ENCODE data around the gene CLEC5A.

The CLEC5A gene

GRCh38 chr7:141949911-141950310, 3.1 kb upstream of the CLEC5A start:
- no peak overlapping the region for H3K27ac ChIP-seq (ENCODE audit: low read depth, low read length)
- no peak overlapping the region for H3K9ac ChIP-seq (ENCODE audit: low read length in 5 of 5)
- no peaks in the 10 kb centered on the region for H3K9me3 ChIP-seq (ENCODE audit: control insufficient read depth in 5 of 5, low read length in 5 of 5)
- no peak overlapping the region for H3K4me3 ChIP-seq (ENCODE audit: low read depth in 1 of 5, low read length in 5 of 5)
- no peaks in the 10 kb centered on the region for H3K4me1 ChIP-seq (ENCODE audit: control insufficient read depth in 5 of 5, insufficient read depth in 5 of 5, low read length in 5 of 5)
- no peaks in the 10 kb centered on the region for H3K36me3 ChIP-seq (ENCODE audit: control insufficient read depth in 5 of 5, insufficient read depth in 5 of 5, low read length in 5 of 5)
- no peaks in the 10 kb centered on the region for H3K27me3 ChIP-seq (ENCODE audit: control insufficient read depth in 5 of 5, insufficient read depth in 4 of 5, low read length in 5 of 5)

DNA sequence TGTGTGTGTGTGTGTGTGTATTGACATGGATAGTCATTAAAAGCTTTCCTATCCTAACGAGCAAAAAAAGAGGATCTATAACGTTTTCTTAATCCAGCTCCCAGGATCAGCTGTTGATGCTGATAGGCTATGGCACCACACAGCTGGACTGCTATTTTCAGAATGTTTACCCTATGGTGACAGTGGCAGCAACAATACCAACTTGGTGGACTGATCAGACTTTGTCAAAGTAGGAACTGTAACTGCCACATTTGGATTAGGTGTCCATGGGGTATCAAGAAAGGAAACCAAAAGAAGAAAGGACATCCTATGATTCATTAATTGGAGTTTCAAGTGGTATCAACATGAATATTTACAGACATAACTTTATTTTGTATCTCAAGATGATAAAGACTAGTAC, 2.7 kb upstream of the CLEC5A start:
- H3K9me3 ChIP-seq (ENCODE audit: control insufficient read depth in 5 of 5, low read length in 5 of 5) = no peaks in the 10 kb centered on the region
- no peaks in the 10 kb centered on the region for H3K36me3 ChIP-seq (ENCODE audit: control insufficient read depth in 5 of 5, insufficient read depth in 5 of 5, low read length in 5 of 5)
- no peak overlapping the region for H3K27ac ChIP-seq (ENCODE audit: low read depth, low read length)

DNA sequence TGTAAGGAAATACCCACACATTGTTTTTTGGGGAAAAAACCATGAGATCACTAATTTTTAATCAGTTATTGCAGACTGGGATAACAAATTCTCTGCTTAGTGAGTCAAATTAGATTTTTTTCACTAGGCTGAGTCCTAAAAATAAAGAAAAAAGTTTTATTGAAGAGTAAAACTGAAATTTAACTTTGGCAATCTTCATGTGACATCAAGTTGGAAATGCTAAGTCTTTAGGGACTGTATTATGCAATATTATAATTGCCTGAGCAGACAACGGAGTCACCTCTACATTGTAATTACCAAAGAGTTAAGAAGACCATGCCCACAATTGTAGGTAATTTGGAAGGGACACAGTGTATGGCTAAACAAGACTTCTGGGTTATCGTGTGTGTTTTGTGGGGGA, 2.2 kb upstream of the CLEC5A start:
- Histone ChIP-seq H3K9me3 (ENCODE audit: control insufficient read depth in 5 of 5, low read length in 5 of 5) (no peaks in the 10 kb centered on the region), H3K36me3 (ENCODE audit: control insufficient read depth in 5 of 5, insufficient read depth in 5 of 5, low read length in 5 of 5) (no peaks in the 10 kb centered on the region), H3K9ac (ENCODE audit: low read length in 5 of 5) (no peak overlapping the region), H3K27ac (ENCODE audit: low read depth, low read length) (no peak overlapping the region), H3K27me3 (ENCODE audit: control insufficient read depth in 5 of 5, insufficient read depth in 4 of 5, low read length in 5 of 5) (no peaks in the 10 kb centered on the region), H3K4me3 (ENCODE audit: low read depth in 1 of 5, low read length in 5 of 5) (no peak overlapping the region), H3K4me1 (ENCODE audit: control insufficient read depth in 5 of 5, insufficient read depth in 5 of 5, low read length in 5 of 5) (no peaks in the 10 kb centered on the region)

More for the DNA sequence above, 2.7 kb upstream of the CLEC5A start:
- Histone ChIP-seq H3K27me3 (ENCODE audit: control insufficient read depth in 5 of 5, insufficient read depth in 4 of 5, low read length in 5 of 5) (no peaks in the 10 kb centered on the region), H3K4me3 (ENCODE audit: low read depth in 1 of 5, low read length in 5 of 5) (no peak overlapping the region), H3K9ac (ENCODE audit: low read length in 5 of 5) (no peak overlapping the region), H3K4me1 (ENCODE audit: control insufficient read depth in 5 of 5, insufficient read depth in 5 of 5, low read length in 5 of 5) (no peaks in the 10 kb centered on the region)

- Histone ChIP-seq H3K4me3 (ENCODE audit: low read depth in 1 of 5, low read length in 5 of 5) (no peak overlapping the region), H3K9me3 (ENCODE audit: control insufficient read depth in 5 of 5, low read length in 5 of 5) (peaks cover 0 to 14% (median 6%) of the 10 kb centered on the region in 5 donors), H3K27me3 (ENCODE audit: control insufficient read depth in 5 of 5, insufficient read depth in 4 of 5, low read length in 5 of 5) (no peaks in the 10 kb centered on the region), H3K9ac (ENCODE audit: low read length in 5 of 5) (no peak overlapping the region), H3K4me1 (ENCODE audit: control insufficient read depth in 5 of 5, insufficient read depth in 5 of 5, low read length in 5 of 5) (no peaks in the 10 kb centered on the region), H3K27ac (ENCODE audit: low read depth, low read length) (no peak overlapping the region), H3K36me3 (ENCODE audit: control insufficient read depth in 5 of 5, insufficient read depth in 5 of 5, low read length in 5 of 5) (no peaks in the 10 kb centered on the region)
These were observed 1.4 kb downstream of the CLEC5A start for GRCh38 chr7:141945356-141945755.

- peaks cover 0 to 14% (median 6%) of the 10 kb centered on the region in 5 donors for H3K9me3 ChIP-seq (ENCODE audit: control insufficient read depth in 5 of 5, low read length in 5 of 5)
- H3K36me3 ChIP-seq (ENCODE audit: control insufficient read depth in 5 of 5, insufficient read depth in 5 of 5, low read length in 5 of 5) = no peaks in the 10 kb centered on the region
- H3K4me1 ChIP-seq (ENCODE audit: control insufficient read depth in 5 of 5, insufficient read depth in 5 of 5, low read length in 5 of 5) = no peaks in the 10 kb centered on the region
- no peak overlapping the region for H3K27ac ChIP-seq (ENCODE audit: low read depth, low read length)
- no peak overlapping the region for H3K9ac ChIP-seq (ENCODE audit: low read length in 5 of 5)
- no peaks in the 10 kb centered on the region for H3K27me3 ChIP-seq (ENCODE audit: control insufficient read depth in 5 of 5, insufficient read depth in 4 of 5, low read length in 5 of 5)
- H3K4me3 ChIP-seq (ENCODE audit: low read depth in 1 of 5, low read length in 5 of 5) = no peak overlapping the region
These were observed 2.0 kb downstream of the CLEC5A start for GRCh38 chr7:141944811-141945210.

GRCh38 chr7:141943846-141944245, 2.9 kb downstream of the CLEC5A start:
- H3K27me3 ChIP-seq (ENCODE audit: control insufficient read depth in 5 of 5, insufficient read depth in 4 of 5, low read length in 5 of 5) = no peaks in the 10 kb centered on the region
- H3K36me3 ChIP-seq (ENCODE audit: control insufficient read depth in 5 of 5, insufficient read depth in 5 of 5, low read length in 5 of 5) = no peaks in the 10 kb centered on the region
- H3K27ac ChIP-seq (ENCODE audit: low read depth, low read length) = no peak overlapping the region
- peaks cover 0 to 15% (median 6%) of the 10 kb centered on the region in 5 donors for H3K9me3 ChIP-seq (ENCODE audit: control insufficient read depth in 5 of 5, low read length in 5 of 5)
- no peak overlapping the region for H3K4me3 ChIP-seq (ENCODE audit: low read depth in 1 of 5, low read length in 5 of 5)
- H3K4me1 ChIP-seq (ENCODE audit: control insufficient read depth in 5 of 5, insufficient read depth in 5 of 5, low read length in 5 of 5) = no peaks in the 10 kb centered on the region
- H3K9ac ChIP-seq (ENCODE audit: low read length in 5 of 5) = no peak overlapping the region

GRCh38 chr7:141941075-141941474, 5.7 kb downstream of the CLEC5A start:
- H3K27ac ChIP-seq (ENCODE audit: low read depth, low read length) = no peak overlapping the region
- H3K27me3 ChIP-seq (ENCODE audit: control insufficient read depth in 5 of 5, insufficient read depth in 4 of 5, low read length in 5 of 5) = no peaks in the 10 kb centered on the region
- H3K9me3 ChIP-seq (ENCODE audit: control insufficient read depth in 5 of 5, low read length in 5 of 5) = peaks cover 0 to 19% (median 12%) of the 10 kb centered on the region in 5 donors
- H3K36me3 ChIP-seq (ENCODE audit: control insufficient read depth in 5 of 5, insufficient read depth in 5 of 5, low read length in 5 of 5) = no peaks in the 10 kb centered on the region
- no peak overlapping the region for H3K4me3 ChIP-seq (ENCODE audit: low read depth in 1 of 5, low read length in 5 of 5)
- H3K9ac ChIP-seq (ENCODE audit: low read length in 5 of 5) = no peak overlapping the region
- H3K4me1 ChIP-seq (ENCODE audit: control insufficient read depth in 5 of 5, insufficient read depth in 5 of 5, low read length in 5 of 5) = no peaks in the 10 kb centered on the region

- Histone ChIP-seq H3K4me1 (ENCODE audit: control insufficient read depth in 5 of 5, insufficient read depth in 5 of 5, low read length in 5 of 5) (no peaks in the 10 kb centered on the region), H3K9me3 (ENCODE audit: control insufficient read depth in 5 of 5, low read length in 5 of 5) (peaks cover 0 to 3% (median 2%) of the 10 kb centered on the region in 5 donors), H3K27me3 (ENCODE audit: control insufficient read depth in 5 of 5, insufficient read depth in 4 of 5, low read length in 5 of 5) (no peaks in the 10 kb centered on the region), H3K36me3 (ENCODE audit: control insufficient read depth in 5 of 5, insufficient read depth in 5 of 5, low read length in 5 of 5) (no peaks in the 10 kb centered on the region), H3K27ac (ENCODE audit: low read depth, low read length) (no peak overlapping the region), H3K4me3 (ENCODE audit: low read depth in 1 of 5, low read length in 5 of 5) (no peak overlapping the region), H3K9ac (ENCODE audit: low read length in 5 of 5) (no peak overlapping the region)
These were observed 16.6 kb downstream of the CLEC5A start for GRCh38 chr7:141930211-141930610.

GRCh38 chr7:141928845-141929195, 18.0 kb downstream of the CLEC5A start:
- Histone ChIP-seq H3K27ac (ENCODE audit: low read depth, low read length) (no peak overlapping the region), H3K36me3 (ENCODE audit: control insufficient read depth in 5 of 5, insufficient read depth in 5 of 5, low read length in 5 of 5) (no peaks in the 10 kb centered on the region), H3K4me1 (ENCODE audit: control insufficient read depth in 5 of 5, insufficient read depth in 5 of 5, low read length in 5 of 5) (no peaks in the 10 kb centered on the region), H3K9ac (ENCODE audit: low read length in 5 of 5) (no peak overlapping the region), H3K4me3 (ENCODE audit: low read depth in 1 of 5, low read length in 5 of 5) (no peak overlapping the region), H3K27me3 (ENCODE audit: control insufficient read depth in 5 of 5, insufficient read depth in 4 of 5, low read length in 5 of 5) (no peaks in the 10 kb centered on the region), H3K9me3 (ENCODE audit: control insufficient read depth in 5 of 5, low read length in 5 of 5) (peaks cover 0 to 3% (median 2%) of the 10 kb centered on the region in 5 donors)

- Histone ChIP-seq H3K4me3 (ENCODE audit: low read depth in 1 of 5, low read length in 5 of 5) (no peak overlapping the region), H3K36me3 (ENCODE audit: control insufficient read depth in 5 of 5, insufficient read depth in 5 of 5, low read length in 5 of 5) (no peaks in the 10 kb centered on the region), H3K4me1 (ENCODE audit: control insufficient read depth in 5 of 5, insufficient read depth in 5 of 5, low read length in 5 of 5) (no peaks in the 10 kb centered on the region), H3K9me3 (ENCODE audit: control insufficient read depth in 5 of 5, low read length in 5 of 5) (peaks cover 0 to 3% (median 0%) of the 10 kb centered on the region in 5 donors), H3K9ac (ENCODE audit: low read length in 5 of 5) (no peak overlapping the region), H3K27ac (ENCODE audit: low read depth, low read length) (no peak overlapping the region), H3K27me3 (ENCODE audit: control insufficient read depth in 5 of 5, insufficient read depth in 4 of 5, low read length in 5 of 5) (no peaks in the 10 kb centered on the region)
These were observed 18.5 kb downstream of the CLEC5A start for GRCh38 chr7:141928146-141928844.

Measured in subcutaneous abdominal adipose tissue (tissue), 5 donors.